ENCODE results near the gene SPON1.

GRCh38 chr11:14075118-14076078, 112.9 kb downstream of the SPON1 start:
- TF ChIP-seq CTCF (IDR thresholded peaks at IDR 0.05) (no peak), ZFX (IDR thresholded peaks at IDR 0.05; ENCODE audit: borderline replicate concordance) (no peak)
